ENCODE data around the gene TACO1.

DNA sequence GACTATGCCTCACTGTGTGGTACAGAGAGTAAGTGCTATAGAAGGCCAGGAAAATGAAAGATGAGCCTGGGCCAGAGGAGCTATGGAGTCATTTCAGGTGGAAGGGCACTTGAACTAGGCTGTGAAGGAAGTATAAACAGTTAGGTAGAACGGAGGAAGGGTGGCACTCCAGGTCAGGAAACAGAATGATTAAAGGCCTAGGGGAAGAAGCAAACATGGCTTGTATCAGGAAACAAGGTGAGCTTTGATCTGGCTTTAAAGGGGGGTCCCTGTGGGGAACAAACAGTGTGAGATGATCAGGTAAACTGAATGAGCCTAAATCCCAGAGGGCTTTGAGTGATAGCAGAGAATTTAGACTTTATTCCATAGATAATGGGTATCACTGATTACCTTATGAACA lies 38.4 kb downstream of the TACO1 start:
- TF ChIP-seq CTCF (conservative IDR thresholded peaks at IDR 0.05; ENCODE audit: low read depth in 2 of 2) (no peak), REST (IDR thresholded peaks at IDR 0.05; ENCODE audit: unreplicated experiment) (no peak), POLR2AphosphoS5 (IDR thresholded peaks at IDR 0.05; ENCODE audit: low read depth) (no peak), NANOG (IDR thresholded peaks at IDR 0.05; ENCODE audit: borderline replicate concordance) (no peak), CREB1 (CRISPR knock-in tag; IDR thresholded peaks at IDR 0.05; ENCODE audit: low read depth) (no peak), ZNF114 (CRISPR knock-in tag; IDR thresholded peaks at IDR 0.05) (no peak), EZH2phosphoT487 (IDR thresholded peaks at IDR 0.05; ENCODE audit: unreplicated experiment) (no peak), EZH2 (IDR thresholded peaks at IDR 0.05; ENCODE audit: low read depth, unreplicated experiment) (no peak), ETS1 (IDR thresholded peaks at IDR 0.05) (no peak)

All from GM23338 (cell line).